ENCODE results near the gene VANGL2. TPM values are rescaled to one million over a fixed set of nuclear protein-coding genes. Genes with fewer than 3 reads are reported as not detected.

VANGL2 gene
- total and polyA plus RNA-seq, 2 experiments from 2014 or later: 17.7 to 51.3 TPM

DNA sequence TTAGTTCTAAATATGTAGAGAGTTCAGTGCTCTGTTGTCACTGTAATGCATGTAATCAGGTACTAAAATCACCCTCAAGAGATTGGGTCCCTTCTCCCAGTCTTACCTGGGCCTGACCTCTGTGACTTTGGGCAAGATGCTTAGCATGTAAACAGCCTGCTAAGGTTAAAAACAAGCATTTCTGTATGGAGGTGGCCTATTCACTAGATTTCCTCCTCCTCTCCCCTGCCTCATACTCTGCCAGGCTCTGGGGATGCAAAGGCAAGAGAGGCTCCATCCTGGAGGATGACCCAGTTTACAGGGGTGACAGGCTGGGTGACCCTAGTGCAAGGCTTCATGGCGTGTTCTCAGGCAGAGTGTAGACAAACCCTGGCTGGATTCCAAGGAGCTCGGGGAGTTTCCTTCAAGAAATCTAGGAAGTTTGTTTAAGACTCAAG, 28.8 kb downstream of the VANGL2 start:
- H3K4me1 ChIP-seq (ENCODE audit: insufficient read depth): 0 out of 2 replicates have a peak, but pooled peaks cover 3% of the 10 kb centered on the region
- no peaks in the 10 kb centered on the region for H3K79me2 ChIP-seq (replicated peaks; ENCODE audit: insufficient read depth)
- peaks cover 5% of the 10 kb centered on the region; the same call in 1 of the 2 replicates for H4K20me1 ChIP-seq (replicated peaks; ENCODE audit: insufficient read depth)
- peaks cover 16% of the 10 kb centered on the region; the same call in 1 of the 2 replicates for H3F3A ChIP-seq (replicated peaks; ENCODE audit: low read depth)
- peaks cover 7% of the 10 kb centered on the region for H3K27me3 Mint-ChIP-seq (ENCODE audit: insufficient read depth, low read depth, poor library complexity)
- peaks cover 7% of the 10 kb centered on the region for H3K4me1 Mint-ChIP-seq
- DNase-seq (ENCODE audit: low spot score) (no peak), ATAC-seq (no peak)
- H2AFZ ChIP-seq: no peak overlapping the region
- H3K4me2 ChIP-seq: no peak overlapping the region
- peaks cover 10% of the 10 kb centered on the region; the same call in 1 of the 2 replicates for H3K36me3 ChIP-seq (ENCODE audit: insufficient read depth)
- no peaks in the 10 kb centered on the region for H3K9me2 ChIP-seq (ENCODE audit: insufficient read depth)
- no peak overlapping the region for H3K4me3 Mint-ChIP-seq
- TF ChIP-seq EZH2 (IDR thresholded peaks at IDR 0.05; ENCODE audit: low read depth, unreplicated experiment): no peak
- TF ChIP-seq ZNF114 (CRISPR knock-in tag; IDR thresholded peaks at IDR 0.05): no peak
- TF ChIP-seq, protein P1, sequence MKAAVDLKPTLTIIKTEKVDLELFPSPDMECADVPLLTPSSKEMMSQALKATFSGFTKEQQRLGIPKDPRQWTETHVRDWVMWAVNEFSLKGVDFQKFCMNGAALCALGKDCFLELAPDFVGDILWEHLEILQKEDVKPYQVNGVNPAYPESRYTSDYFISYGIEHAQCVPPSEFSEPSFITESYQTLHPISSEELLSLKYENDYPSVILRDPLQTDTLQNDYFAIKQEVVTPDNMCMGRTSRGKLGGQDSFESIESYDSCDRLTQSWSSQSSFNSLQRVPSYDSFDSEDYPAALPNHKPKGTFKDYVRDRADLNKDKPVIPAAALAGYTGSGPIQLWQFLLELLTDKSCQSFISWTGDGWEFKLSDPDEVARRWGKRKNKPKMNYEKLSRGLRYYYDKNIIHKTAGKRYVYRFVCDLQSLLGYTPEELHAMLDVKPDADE (IDR thresholded peaks at IDR 0.05): no peak
- no peak for TF ChIP-seq NANOG (IDR thresholded peaks at IDR 0.05; ENCODE audit: borderline replicate concordance)
- TF ChIP-seq CREB1 (CRISPR knock-in tag; IDR thresholded peaks at IDR 0.05; ENCODE audit: low read depth): no peak
- TF ChIP-seq STAT1 (IDR thresholded peaks at IDR 0.05; ENCODE audit: unreplicated experiment): no peak
- H3K27me3 ChIP-seq (ENCODE audit: insufficient read depth): no peaks in the 10 kb centered on the region
- H3K9me3 Mint-ChIP-seq: no peaks in the 10 kb centered on the region
- peaks cover 32% of the 10 kb centered on the region for H3K36me3 Mint-ChIP-seq (ENCODE audit: low read depth)
- no peak overlapping the region for H3K27ac ChIP-seq (ENCODE audit: low read depth)
- no peak overlapping the region for H3K4me3 ChIP-seq
- no peak overlapping the region for H3K27ac Mint-ChIP-seq

DNA sequence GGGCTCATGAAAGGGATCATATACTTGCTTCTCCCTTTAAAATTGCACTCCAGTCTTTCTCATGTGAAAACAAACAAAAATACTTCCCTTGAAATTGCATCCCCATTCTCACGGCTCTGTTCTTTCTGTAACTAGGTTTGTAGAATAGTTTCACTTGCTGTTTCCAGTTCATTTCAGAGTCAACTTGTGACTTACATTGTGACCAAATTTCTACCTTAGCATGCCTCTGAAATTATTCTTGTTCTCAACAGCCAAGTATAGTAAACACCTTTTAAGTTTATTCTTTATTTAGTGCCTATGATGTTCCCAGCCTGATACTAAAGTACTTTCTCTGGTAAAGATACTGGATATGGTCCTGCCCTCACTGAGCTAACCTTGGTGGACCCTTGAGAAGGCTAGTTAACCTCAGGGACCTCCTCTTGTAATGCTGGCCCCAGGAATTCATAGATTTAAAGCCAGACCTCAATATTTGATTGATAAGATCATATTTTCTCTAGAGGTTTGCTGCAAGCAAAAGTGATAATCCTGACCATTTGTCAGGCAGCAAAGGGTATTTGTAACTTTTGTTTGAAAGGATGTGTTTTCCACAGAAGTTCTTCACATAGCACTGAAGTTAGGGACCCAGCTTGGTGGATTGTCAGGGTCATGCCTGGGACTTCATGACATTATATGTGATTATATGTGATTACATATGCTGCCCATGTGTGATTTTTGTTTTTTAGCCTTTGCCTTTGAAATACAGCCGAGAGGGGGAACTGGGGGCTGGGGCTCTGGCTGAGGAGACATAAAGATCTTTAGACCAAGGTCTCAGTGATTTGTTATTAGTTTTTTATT, 29.6 kb downstream of the VANGL2 start:
- Histone ChIP-seq H3K27ac (ENCODE audit: low read depth) (no peak overlapping the region), H3K27me3 (ENCODE audit: insufficient read depth) (no peaks in the 10 kb centered on the region), H3K79me2 (replicated peaks; ENCODE audit: insufficient read depth) (no peaks in the 10 kb centered on the region), H4K20me1 (replicated peaks; ENCODE audit: insufficient read depth) (peaks cover 5% of the 10 kb centered on the region; the same call in 1 of the 2 replicates), H3K4me3 (no peak overlapping the region), H3K4me2 (no peak overlapping the region), H2AFZ (no peak overlapping the region), H3K36me3 (ENCODE audit: insufficient read depth) (peaks cover 5% of the 10 kb centered on the region; the same call in 1 of the 2 replicates), H3K9me2 (ENCODE audit: insufficient read depth) (no peaks in the 10 kb centered on the region), H3K4me1 (ENCODE audit: insufficient read depth) (0 out of 2 replicates have a peak, but pooled peaks cover 3% of the 10 kb centered on the region), H3F3A (replicated peaks; ENCODE audit: low read depth) (peaks cover 16% of the 10 kb centered on the region; the same call in 1 of the 2 replicates)
- H3K4me1 Mint-ChIP-seq: peaks cover 7% of the 10 kb centered on the region
- H3K36me3 Mint-ChIP-seq (ENCODE audit: low read depth): peaks cover 24% of the 10 kb centered on the region
- H3K27me3 Mint-ChIP-seq (ENCODE audit: insufficient read depth, low read depth, poor library complexity): peaks cover 7% of the 10 kb centered on the region
- no peak overlapping the region for H3K4me3 Mint-ChIP-seq
- TF ChIP-seq JUNB (IDR thresholded peaks at IDR 0.05; ENCODE audit: unreplicated experiment) (no peak), ZNF331 (CRISPR knock-in tag; IDR thresholded peaks at IDR 0.05; ENCODE audit: low read depth) (no peak), POLR2AphosphoS5 (IDR thresholded peaks at IDR 0.05; ENCODE audit: low read depth) (no peak), EZH2 (IDR thresholded peaks at IDR 0.05; ENCODE audit: low read depth, unreplicated experiment) (no peak), EZH2phosphoT487 (IDR thresholded peaks at IDR 0.05; ENCODE audit: unreplicated experiment) (no peak)
- no peak overlapping the region for H3K27ac Mint-ChIP-seq
- ATAC-seq (no peak), DNase-seq (ENCODE audit: low spot score) (no peak)
- H3K9me3 Mint-ChIP-seq: no peaks in the 10 kb centered on the region; the same call in 2 of the 3 replicates

Measured in GM23338 (cell line).